NCI-H1436 treated with DMSO at 0.1 percent for 48 hours (cell line): ENCODE data around the gene RTN4.
"Not testable (repeated sequence)": the region's sequence is repeated elsewhere in the genome, so short reads cannot be mapped to it uniquely, and the experiment has no call there.

Experiments used
- DNase-seq: peaks from one replicate; lab custom pipeline; 2025; lab: John Stamatoyannopoulos, UW

The RTN4 gene, protein sequence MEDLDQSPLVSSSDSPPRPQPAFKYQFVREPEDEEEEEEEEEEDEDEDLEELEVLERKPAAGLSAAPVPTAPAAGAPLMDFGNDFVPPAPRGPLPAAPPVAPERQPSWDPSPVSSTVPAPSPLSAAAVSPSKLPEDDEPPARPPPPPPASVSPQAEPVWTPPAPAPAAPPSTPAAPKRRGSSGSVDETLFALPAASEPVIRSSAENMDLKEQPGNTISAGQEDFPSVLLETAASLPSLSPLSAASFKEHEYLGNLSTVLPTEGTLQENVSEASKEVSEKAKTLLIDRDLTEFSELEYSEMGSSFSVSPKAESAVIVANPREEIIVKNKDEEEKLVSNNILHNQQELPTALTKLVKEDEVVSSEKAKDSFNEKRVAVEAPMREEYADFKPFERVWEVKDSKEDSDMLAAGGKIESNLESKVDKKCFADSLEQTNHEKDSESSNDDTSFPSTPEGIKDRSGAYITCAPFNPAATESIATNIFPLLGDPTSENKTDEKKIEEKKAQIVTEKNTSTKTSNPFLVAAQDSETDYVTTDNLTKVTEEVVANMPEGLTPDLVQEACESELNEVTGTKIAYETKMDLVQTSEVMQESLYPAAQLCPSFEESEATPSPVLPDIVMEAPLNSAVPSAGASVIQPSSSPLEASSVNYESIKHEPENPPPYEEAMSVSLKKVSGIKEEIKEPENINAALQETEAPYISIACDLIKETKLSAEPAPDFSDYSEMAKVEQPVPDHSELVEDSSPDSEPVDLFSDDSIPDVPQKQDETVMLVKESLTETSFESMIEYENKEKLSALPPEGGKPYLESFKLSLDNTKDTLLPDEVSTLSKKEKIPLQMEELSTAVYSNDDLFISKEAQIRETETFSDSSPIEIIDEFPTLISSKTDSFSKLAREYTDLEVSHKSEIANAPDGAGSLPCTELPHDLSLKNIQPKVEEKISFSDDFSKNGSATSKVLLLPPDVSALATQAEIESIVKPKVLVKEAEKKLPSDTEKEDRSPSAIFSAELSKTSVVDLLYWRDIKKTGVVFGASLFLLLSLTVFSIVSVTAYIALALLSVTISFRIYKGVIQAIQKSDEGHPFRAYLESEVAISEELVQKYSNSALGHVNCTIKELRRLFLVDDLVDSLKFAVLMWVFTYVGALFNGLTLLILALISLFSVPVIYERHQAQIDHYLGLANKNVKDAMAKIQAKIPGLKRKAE

GRCh38 chr2:55050100-55050994, at the start of gene RTN4:
RTN4 (minus strand) TSS chr2:55050451; CDS start chr2:55050300, 151 bp downstream.
- peak; percentile 96 for DNase-seq

GRCh38 chr2:55099493-55099877, 49.2 kb upstream of the RTN4 start:
- no peak for DNase-seq

GRCh38 chr2:55097461-55098410, 47.5 kb upstream of the RTN4 start:
- DNase-seq = no peak

- DNase-seq = no peak
These were observed 46.8 kb upstream of the RTN4 start for GRCh38 chr2:55097082-55097460.

DNA sequence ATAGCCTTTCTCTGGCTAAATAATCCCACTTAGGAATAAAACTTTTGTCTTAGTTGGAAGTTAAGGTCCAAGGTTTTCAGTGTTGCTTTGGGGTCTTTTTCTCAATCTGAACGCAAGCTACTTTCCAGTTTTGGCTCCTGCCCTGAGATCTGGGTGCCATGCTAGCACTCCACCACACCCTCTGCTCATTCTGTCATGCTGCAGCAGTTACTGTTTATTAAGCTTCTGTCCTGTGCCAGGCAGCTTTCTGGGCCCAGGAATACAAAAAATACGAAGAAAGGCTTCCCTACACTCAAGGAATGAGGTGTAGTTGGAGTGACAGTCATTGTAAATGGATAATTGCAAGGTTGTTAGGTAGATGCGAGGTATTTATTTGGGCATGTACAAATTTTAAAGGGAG, 46.3 kb upstream of the RTN4 start:
- DNase-seq = no peak

DNA sequence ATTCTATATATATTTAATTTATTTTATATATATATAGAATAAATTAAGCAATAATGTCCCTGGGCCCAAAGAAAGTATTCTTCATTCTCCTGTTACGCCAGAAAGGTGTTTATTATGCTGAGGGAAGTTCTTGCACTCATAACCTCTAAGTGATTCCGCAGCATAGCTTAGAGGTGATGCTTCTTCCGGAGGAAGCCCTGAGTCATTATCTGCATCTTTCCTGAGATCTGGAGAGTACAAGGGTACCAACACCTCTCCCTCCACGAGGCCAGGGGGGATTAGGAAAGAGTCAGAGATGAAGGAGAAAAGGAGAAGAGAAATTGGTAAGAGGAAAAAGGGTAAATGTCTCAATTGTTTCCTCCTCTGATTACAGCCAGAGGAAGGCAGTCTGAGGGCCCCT, 43.1 kb upstream of the RTN4 start:
- no peak for DNase-seq

DNA sequence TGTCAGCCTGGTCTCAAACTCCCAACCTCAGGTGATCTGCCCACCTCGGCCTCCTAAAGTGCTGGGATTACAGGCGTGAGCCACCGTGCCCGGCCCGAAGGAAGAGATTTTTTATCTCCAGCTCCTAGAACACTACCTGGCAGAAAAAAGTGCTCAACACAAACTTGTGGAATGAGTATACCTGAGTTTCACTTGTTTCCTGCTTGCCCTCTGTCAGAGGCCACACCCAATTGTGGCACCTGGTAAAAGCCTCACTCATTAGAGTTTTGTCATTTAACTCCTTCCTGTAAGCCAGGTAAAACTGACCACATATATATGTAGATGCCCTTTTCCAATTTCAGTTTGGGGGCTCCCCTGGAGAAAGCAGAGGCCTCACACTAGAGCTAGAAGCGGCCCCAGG, 42.2 kb upstream of the RTN4 start:
- DNase-seq = no peak

- DNase-seq = not testable (repeated sequence)
These were observed 41.4 kb upstream of the RTN4 start for GRCh38 chr2:55091681-55092080.

- DNase-seq = no peak
These were observed 40.5 kb upstream of the RTN4 start for GRCh38 chr2:55090702-55091101.

GRCh38 chr2:55089726-55090125, 39.5 kb upstream of the RTN4 start:
- no peak for DNase-seq

DNA sequence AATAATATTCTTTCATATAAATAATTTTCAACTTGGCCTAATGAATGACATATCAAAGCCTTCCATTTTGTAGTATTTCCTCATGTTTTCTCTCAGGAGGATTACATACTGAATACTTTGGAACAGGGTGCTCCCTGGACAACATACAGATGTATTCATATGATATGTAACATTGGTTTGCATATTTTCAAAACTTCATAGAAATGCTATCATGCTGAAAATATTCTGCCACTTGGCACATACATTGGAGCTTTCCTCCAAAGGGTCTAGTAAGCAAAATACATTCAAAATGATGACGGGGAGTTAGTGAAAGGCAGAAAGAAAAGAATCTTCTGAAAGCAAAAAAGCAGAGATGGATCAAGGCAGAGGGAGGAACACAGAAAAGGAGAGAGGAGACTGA, 38.1 kb upstream of the RTN4 start:
- DNase-seq = no peak

DNA sequence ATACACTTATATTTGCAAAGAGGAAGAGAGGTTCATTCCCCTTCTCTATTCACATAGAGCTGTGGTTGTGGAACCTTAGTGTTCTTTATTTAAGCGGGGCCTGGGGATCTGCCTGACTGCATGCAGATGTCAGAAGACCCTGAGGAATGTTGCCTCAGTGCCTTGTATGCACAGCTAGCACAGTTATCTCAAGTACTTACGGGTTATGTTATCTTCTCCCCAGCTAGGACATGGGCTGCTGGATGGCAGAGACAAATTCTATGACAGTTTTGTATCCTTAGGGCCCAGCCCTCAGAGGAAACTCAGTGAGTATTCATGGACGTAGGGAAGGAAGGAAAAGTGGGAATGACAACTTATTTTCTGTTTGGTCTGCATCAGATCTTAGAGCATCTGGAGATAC, 37.7 kb upstream of the RTN4 start:
- DNase-seq = no peak

- DNase-seq = no peak
These were observed 37.2 kb upstream of the RTN4 start for GRCh38 chr2:55087501-55087900.

GRCh38 chr2:55085113-55086040, 35.1 kb upstream of the RTN4 start:
- DNase-seq = no peak

DNA sequence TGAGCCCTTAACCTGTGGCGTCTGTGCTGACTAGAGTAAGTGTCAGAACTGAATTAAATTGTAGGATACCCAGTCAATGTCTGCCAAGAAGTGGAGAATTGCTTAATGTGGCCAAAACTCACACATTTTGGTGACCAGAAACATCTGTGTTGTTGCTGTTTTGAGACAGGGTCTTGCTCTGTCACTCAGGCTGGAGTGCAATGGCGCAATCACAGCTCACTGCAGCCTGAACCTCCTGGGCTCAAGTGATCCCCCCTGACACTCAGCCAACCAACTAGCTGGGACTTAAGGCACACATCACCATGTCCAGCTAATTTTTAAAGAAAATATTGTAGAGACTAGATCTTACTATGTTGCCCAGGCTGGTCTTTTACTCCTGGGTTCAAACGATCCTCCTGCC, 34.4 kb upstream of the RTN4 start:
- DNase-seq = no peak

GRCh38 chr2:55080204-55080738, 30.0 kb upstream of the RTN4 start:
- no peak for DNase-seq

DNA sequence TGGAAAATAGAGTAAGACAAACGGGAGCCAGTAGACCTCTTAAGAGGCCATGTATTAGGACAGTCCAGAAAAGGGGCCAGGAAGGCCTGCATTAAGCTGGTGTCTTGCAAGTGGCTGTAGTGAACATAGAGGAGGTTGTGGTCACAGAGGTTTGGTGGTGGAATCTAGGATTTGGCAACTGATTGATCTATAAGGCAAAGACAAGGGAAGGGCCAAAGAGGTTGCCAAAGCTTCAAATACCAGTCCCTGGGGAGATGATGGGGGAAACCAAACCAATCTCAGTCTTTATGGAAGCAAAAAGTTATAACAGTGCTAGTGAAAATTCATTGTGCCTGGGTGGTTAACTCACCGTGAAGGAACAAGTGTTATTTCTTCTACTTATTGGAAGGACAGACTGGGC, 28.7 kb upstream of the RTN4 start:
- DNase-seq = no peak

DNA sequence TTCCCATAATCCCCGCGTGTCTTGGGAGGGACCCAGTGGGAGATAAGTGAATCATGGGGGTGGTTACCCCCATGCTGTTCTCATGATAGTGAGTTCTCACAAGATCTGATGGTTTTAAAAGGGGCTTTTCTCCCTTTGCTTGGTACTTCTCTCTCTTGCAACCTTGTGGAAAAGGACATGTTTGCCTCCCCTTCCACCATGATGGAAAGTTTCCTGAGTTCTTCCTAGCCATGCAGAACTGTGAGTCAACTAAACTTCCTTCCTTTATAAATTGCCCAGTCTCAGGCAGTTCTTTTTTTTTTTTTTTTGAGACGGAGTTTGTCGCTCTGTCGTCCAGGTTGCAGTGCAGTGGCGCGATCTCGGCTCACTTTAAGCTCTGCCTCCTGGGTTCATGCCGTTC, 26.5 kb upstream of the RTN4 start:
- no peak for DNase-seq

DNA sequence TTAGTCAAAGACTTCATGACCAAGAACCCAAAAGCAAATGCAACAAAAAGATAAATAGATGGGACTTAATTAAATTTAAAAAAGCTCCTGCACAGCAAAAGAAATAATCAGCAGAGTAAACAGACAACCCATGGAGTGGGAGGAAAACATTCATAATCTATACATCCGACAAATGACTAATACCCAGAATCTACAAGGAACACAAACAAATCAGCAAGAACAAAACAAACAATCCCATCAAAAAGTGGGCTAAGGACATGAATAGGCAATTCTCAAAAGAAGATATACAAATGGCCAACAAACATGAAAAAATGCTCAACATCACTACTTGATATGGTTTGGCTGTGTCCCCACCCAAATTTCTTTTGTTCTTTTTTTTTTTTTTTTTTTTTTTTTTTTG, 25.8 kb upstream of the RTN4 start:
- not testable (repeated sequence) for DNase-seq
